Liver (tissue), 9 donors: ENCODE results near the gene WDR11. TPM values are rescaled to one million over a fixed set of nuclear protein-coding genes. Genes with fewer than 3 reads are reported as not detected.
A peak's percentile ranks its signal among the peaks of the same experiment; 100 is the strongest.

Experiments
- DNase-seq: peaks from one replicate; pipeline ENCODE4 v3.0.0-alpha.2; 2017; ENCODE audit warnings: low spot score
- H3K27ac ChIP-seq, 2 donors: one replicate each; pipeline ENCODE4 v1.7.0; 2013; ENCODE audit warnings: inconsistent platforms in 2 of 2, low read length in 2 of 2, control low read depth in 1 of 2, low read depth in 1 of 2, mild to moderate bottlenecking in 1 of 2
- H3K27me3 ChIP-seq, 4 donors: one replicate each; pipeline versions ENCODE4 v1.6.1 to v1.7.0; 2013; ENCODE audit warnings: low read length in 3 of 4, inconsistent platforms in 1 of 4, mild to moderate bottlenecking in 1 of 4, moderate library complexity in 1 of 4; ENCODE audit not compliant: control insufficient read depth in 4 of 4, insufficient read depth in 4 of 4
- H3K36me3 ChIP-seq, 4 donors: one replicate each; pipeline versions ENCODE4 v1.6.1 to v1.7.0; 2013; ENCODE audit warnings: low read length in 3 of 4, mild to moderate bottlenecking in 3 of 4, low read depth in 1 of 4, moderate library complexity in 1 of 4; ENCODE audit not compliant: control insufficient read depth in 4 of 4, insufficient read depth in 3 of 4
- H3K4me1 ChIP-seq, 4 donors: one replicate each; pipeline versions ENCODE4 v1.6.1 to v1.7.0; 2013; ENCODE audit warnings: low read length in 3 of 4, mild to moderate bottlenecking in 3 of 4, moderate library complexity in 1 of 4; ENCODE audit not compliant: control insufficient read depth in 4 of 4, insufficient read depth in 4 of 4
- H3K4me3 ChIP-seq, 3 donors: one replicate each; pipeline versions ENCODE4 v1.6.1 to v1.7.0; 2013; ENCODE audit warnings: low read length in 3 of 3, control low read depth in 1 of 3, low read depth in 1 of 3, mild to moderate bottlenecking in 1 of 3
- H3K9ac ChIP-seq, 2 donors: one replicate each; pipeline ENCODE4 v1.7.0; 2013; ENCODE audit warnings: low read length in 2 of 2, mild to moderate bottlenecking in 2 of 2, moderate library complexity in 2 of 2, control low read depth in 1 of 2, low read depth in 1 of 2
- H3K9me3 ChIP-seq, 4 donors: one replicate each; pipeline versions ENCODE4 v1.6.1 to v1.7.0; 2013; ENCODE audit warnings: low read length in 3 of 4; ENCODE audit not compliant: control insufficient read depth in 4 of 4
- EGR1 ChIP-seq, 2 donors: IDR thresholded peaks; 2 replicates each; pipeline ENCODE4 v1.6.1; 2016 to 2018; ENCODE audit warnings: antibody characterized with exemption in 2 of 2, low read depth in 2 of 2
- FOXA2 ChIP-seq: IDR thresholded peaks from 2 replicates; pipeline ENCODE4 v1.6.1; 2016; ENCODE audit warnings: antibody characterized with exemption
- GABPA ChIP-seq, 2 donors: IDR thresholded peaks in 1 of 2; conservative IDR thresholded peaks in 1 of 2; 2 replicates each; pipeline ENCODE4 v1.6.1; 2016; ENCODE audit warnings: antibody characterized with exemption in 2 of 2, mild to moderate bottlenecking in 1 of 2, moderate library complexity in 1 of 2
- HNF4A ChIP-seq, 2 donors: conservative IDR thresholded peaks; 2 replicates each; pipeline ENCODE4 v1.6.1; 2016; ENCODE audit warnings: antibody characterized with exemption in 2 of 2, mild to moderate bottlenecking in 2 of 2
- HNF4G ChIP-seq: IDR thresholded peaks from 2 replicates; pipeline ENCODE4 v1.6.1; 2016; ENCODE audit warnings: antibody characterized with exemption
- JUND ChIP-seq, 2 donors: IDR thresholded peaks; 2 replicates each; pipeline ENCODE4 v1.6.1; 2016; ENCODE audit warnings: antibody characterized with exemption in 2 of 2
- NR2F2 ChIP-seq: IDR thresholded peaks from 2 replicates; pipeline ENCODE4 v1.6.1; 2016; ENCODE audit warnings: antibody characterized with exemption
- RAD21 ChIP-seq, 2 donors: IDR thresholded peaks; 2 replicates each; pipeline ENCODE4 v1.6.1; 2016; ENCODE audit warnings: antibody characterized with exemption in 2 of 2, mild to moderate bottlenecking in 2 of 2
- RXRA ChIP-seq, 2 donors: IDR thresholded peaks; 2 replicates each; pipeline ENCODE4 v1.6.1; 2017 to 2018; ENCODE audit warnings: antibody characterized with exemption in 2 of 2, mild to moderate bottlenecking in 1 of 2
- SP1 ChIP-seq: IDR thresholded peaks from 2 replicates; pipeline ENCODE4 v1.6.1; 2018; ENCODE audit warnings: antibody characterized with exemption, mild to moderate bottlenecking
- TAF1 ChIP-seq: conservative IDR thresholded peaks from 2 replicates; pipeline ENCODE4 v1.6.1; 2016; ENCODE audit warnings: antibody characterized with exemption, mild to moderate bottlenecking
- YY1 ChIP-seq: IDR thresholded peaks from 2 replicates; pipeline ENCODE4 v1.6.1; 2016; ENCODE audit warnings: antibody characterized with exemption, mild to moderate bottlenecking
- WGBS: extraction: QIAGEN DNeasy Blood & Tissue Kit; methylation state at CpG from one replicate; pipeline ENCODE4 v1.1.7; 2013; 5-methylcytosine and 5-hydroxymethylcytosine counted together
- polyA plus RNA-seq, 2 donors: library from polyadenylated mRNA; stranded (reverse) in 1 of 2; unstranded in 1 of 2; fragments of 200-250 nt in 1 of 2; fragments of >200 nt in 1 of 2; fragmentation: Nextera tagmentation in 1 of 2; extraction: Ambion mirVana in 1 of 2; gene quantifications; one replicate each; pipeline versions ENCODE4 v1.2.1 to v1.2.3, GENCODE V29; 2013 to 2015
- total RNA-seq, 2 donors: library from RNA; depleted of rRNA; stranded (reverse); fragments of >200 nt; gene quantifications; one replicate each; pipeline ENCODE4 v1.2.3, GENCODE V29; 2014
- TF ChIP-seq, protein P1 (sequence below): fragments of 150-350 bp; IDR thresholded peaks from 2 replicates; pipeline ENCODE4 v1.5.1; 2017; ENCODE audit warnings: improper control_type of control experiment, low read depth, low read length; ENCODE audit not compliant: missing input control
- TF ChIP-seq, protein P2 (sequence below): IDR thresholded peaks from 2 replicates; pipeline ENCODE4 v1.6.1; 2016; ENCODE audit warnings: antibody characterized with exemption
- TF ChIP-seq, protein P3 (sequence below): IDR thresholded peaks from 2 replicates; pipeline ENCODE4 v1.6.1; 2016; ENCODE audit warnings: antibody characterized with exemption, mild to moderate bottlenecking
- TF ChIP-seq, protein P4 (sequence below): IDR thresholded peaks from 2 replicates; pipeline ENCODE4 v1.6.1; 2016; ENCODE audit warnings: antibody characterized with exemption
- donor health status: healthy.
- donor health status: healthy.
- donor health status: healthy.
- donor health status: healthy.
- donor health status: healthy.

The WDR11 gene
- total and polyA plus RNA-seq, 4 donors, result 12.5 to 51.0 (median 21.0) TPM

DNA sequence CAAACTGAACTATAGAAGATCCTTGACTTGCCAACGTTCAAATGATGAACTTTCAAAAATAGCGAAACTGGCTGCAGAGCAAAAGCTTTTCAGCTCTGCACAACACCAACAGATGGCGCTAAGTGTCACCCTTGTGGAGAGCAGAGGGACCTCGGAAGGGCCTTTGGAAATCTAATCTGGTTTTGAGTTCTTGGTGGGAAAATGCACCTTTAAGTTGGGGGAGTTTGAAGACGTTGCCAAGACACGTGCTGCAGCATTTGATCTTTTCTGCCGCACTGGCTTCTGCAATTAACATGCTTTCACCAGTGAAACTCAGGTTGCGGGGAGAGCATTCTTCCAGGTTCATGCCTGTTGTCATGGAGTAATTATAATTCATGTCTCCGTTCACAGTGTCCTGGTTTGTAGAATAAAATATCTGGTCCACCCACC lies 26.3 kb upstream of the WDR11 start:
- Histone ChIP-seq H3K36me3 (no peaks in the 10 kb centered on the region), H3K4me1 (peaks cover 0 to 2% (median 0%) of the 10 kb centered on the region in 4 donors), H3K9me3 (no peaks in the 10 kb centered on the region), H3K9ac (no peak overlapping the region), H3K27ac (no peak overlapping the region), H3K4me3 (no peak overlapping the region), H3K27me3 (no peaks in the 10 kb centered on the region)
- WGBS, result 45% methylated on average over 9 of the region's 9 CpGs
- no peak for DNase-seq
- peak; percentile 68 to 74 for TF ChIP-seq RAD21 (IDR thresholded peaks at IDR 0.05)
- TF ChIP-seq, protein P1, sequence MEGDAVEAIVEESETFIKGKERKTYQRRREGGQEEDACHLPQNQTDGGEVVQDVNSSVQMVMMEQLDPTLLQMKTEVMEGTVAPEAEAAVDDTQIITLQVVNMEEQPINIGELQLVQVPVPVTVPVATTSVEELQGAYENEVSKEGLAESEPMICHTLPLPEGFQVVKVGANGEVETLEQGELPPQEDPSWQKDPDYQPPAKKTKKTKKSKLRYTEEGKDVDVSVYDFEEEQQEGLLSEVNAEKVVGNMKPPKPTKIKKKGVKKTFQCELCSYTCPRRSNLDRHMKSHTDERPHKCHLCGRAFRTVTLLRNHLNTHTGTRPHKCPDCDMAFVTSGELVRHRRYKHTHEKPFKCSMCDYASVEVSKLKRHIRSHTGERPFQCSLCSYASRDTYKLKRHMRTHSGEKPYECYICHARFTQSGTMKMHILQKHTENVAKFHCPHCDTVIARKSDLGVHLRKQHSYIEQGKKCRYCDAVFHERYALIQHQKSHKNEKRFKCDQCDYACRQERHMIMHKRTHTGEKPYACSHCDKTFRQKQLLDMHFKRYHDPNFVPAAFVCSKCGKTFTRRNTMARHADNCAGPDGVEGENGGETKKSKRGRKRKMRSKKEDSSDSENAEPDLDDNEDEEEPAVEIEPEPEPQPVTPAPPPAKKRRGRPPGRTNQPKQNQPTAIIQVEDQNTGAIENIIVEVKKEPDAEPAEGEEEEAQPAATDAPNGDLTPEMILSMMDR, result peak; percentile 45
- no peak for TF ChIP-seq FOXA2

DNA sequence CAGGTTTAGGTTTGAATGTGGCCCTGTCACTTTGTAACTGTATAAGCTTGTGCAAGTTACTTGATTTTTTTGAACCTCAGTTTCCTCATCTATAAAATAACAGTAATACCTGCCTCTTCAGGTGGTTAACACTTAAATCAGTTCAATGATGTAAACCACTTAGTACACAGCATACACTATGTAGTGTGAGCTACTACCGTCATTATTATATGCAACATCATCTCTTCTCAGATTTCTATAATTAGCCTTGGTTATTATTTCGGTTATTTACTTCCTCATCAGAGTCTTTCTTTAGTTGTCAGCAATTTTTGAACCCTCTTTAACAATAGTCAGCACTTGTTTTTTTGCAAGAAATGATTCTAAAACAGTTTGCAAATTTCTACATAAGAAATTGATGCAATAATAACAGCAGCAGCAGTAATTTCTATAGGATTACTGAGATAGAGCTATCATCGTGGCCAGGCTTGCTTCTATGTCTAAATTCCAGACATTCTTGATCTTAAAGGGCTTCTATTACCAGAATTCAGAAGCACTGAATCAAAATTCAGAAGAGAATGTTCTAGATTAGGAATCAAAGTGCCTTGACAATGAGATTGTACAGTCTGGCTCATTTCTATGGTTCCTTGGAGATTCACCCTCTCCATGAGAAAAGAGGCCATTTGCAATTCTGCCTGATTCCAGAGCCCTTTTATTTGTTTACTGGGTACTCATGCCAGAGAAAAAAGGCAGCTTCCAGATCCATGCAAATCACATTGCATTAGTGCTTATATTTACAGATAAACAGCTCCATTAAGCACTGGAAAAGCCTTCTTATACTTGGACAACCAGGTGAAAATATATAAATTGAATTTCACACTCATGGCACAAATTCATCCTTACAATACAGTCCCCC lies 25.0 kb upstream of the WDR11 start:
- no peak for DNase-seq
- WGBS, result 65% methylated on average over 3 of the region's 3 CpGs
- Histone ChIP-seq H3K4me1 (peaks cover 0 to 2% (median 0%) of the 10 kb centered on the region in 4 donors), H3K9ac (no peak overlapping the region), H3K9me3 (no peaks in the 10 kb centered on the region), H3K4me3 (no peak overlapping the region), H3K27ac (no peak overlapping the region), H3K27me3 (no peaks in the 10 kb centered on the region), H3K36me3 (no peaks in the 10 kb centered on the region)
- TF ChIP-seq GABPA (IDR thresholded peaks at IDR 0.05 in 1 of 2, conservative IDR thresholded peaks at IDR 0.05 in 1 of 2) (no peak), TAF1 (no peak), HNF4A (conservative IDR thresholded peaks at IDR 0.05) (no peak), NR2F2 (no peak), SP1 (no peak), HNF4G (no peak), RXRA (IDR thresholded peaks at IDR 0.05) (no peak), EGR1 (IDR thresholded peaks at IDR 0.05; ENCODE audit: low read depth in 2 of 2) (no peak), FOXA2 (no peak), RAD21 (IDR thresholded peaks at IDR 0.05) (no peak), YY1 (no peak), JUND (IDR thresholded peaks at IDR 0.05) (no peak)
- TF ChIP-seq, protein P2, sequence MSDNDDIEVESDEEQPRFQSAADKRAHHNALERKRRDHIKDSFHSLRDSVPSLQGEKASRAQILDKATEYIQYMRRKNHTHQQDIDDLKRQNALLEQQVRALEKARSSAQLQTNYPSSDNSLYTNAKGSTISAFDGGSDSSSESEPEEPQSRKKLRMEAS, result no peak
- TF ChIP-seq, protein P1, result no peak
- TF ChIP-seq, protein P3, sequence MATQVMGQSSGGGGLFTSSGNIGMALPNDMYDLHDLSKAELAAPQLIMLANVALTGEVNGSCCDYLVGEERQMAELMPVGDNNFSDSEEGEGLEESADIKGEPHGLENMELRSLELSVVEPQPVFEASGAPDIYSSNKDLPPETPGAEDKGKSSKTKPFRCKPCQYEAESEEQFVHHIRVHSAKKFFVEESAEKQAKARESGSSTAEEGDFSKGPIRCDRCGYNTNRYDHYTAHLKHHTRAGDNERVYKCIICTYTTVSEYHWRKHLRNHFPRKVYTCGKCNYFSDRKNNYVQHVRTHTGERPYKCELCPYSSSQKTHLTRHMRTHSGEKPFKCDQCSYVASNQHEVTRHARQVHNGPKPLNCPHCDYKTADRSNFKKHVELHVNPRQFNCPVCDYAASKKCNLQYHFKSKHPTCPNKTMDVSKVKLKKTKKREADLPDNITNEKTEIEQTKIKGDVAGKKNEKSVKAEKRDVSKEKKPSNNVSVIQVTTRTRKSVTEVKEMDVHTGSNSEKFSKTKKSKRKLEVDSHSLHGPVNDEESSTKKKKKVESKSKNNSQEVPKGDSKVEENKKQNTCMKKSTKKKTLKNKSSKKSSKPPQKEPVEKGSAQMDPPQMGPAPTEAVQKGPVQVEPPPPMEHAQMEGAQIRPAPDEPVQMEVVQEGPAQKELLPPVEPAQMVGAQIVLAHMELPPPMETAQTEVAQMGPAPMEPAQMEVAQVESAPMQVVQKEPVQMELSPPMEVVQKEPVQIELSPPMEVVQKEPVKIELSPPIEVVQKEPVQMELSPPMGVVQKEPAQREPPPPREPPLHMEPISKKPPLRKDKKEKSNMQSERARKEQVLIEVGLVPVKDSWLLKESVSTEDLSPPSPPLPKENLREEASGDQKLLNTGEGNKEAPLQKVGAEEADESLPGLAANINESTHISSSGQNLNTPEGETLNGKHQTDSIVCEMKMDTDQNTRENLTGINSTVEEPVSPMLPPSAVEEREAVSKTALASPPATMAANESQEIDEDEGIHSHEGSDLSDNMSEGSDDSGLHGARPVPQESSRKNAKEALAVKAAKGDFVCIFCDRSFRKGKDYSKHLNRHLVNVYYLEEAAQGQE, result no peak
- TF ChIP-seq, protein P4, sequence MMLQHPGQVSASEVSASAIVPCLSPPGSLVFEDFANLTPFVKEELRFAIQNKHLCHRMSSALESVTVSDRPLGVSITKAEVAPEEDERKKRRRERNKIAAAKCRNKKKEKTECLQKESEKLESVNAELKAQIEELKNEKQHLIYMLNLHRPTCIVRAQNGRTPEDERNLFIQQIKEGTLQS, result no peak
